SK-N-MC (cell line): ENCODE results near the gene ITIH3.
"Not testable (repeated sequence)": the region's sequence is repeated elsewhere in the genome, so short reads cannot be mapped to it uniquely, and the experiment has no call there.

Experiments used
- DNase-seq: peaks from one replicate; pipeline ENCODE4 v3.0.0-alpha.2; 2011; ENCODE audit warnings: low read depth, low spot score
- H3K27ac ChIP-seq: fragments of 200-600 bp; sonication (generic); 2 replicates; pipeline ENCODE4 v1.5.1; 2016; ENCODE audit warnings: mixed run types
- H3K36me3 ChIP-seq: fragments of 200-600 bp; sonication (generic); 2 replicates; pipeline ENCODE4 v1.6.1; 2017; ENCODE audit warnings: antibody characterized with exemption, low read length, mixed read lengths; ENCODE audit not compliant: insufficient read depth
- H3K4me3 ChIP-seq: fragments of 200-600 bp; sonication (generic); 2 replicates; pipeline ENCODE4 v1.5.1; 2016
- H3K9ac ChIP-seq: fragments of 200-600 bp; sonication (generic); 2 replicates; pipeline ENCODE4 v1.8.0; 2017; ENCODE audit warnings: mixed run types, mixed read lengths; ENCODE audit not compliant: insufficient read length
- H3K9me3 ChIP-seq: fragments of 200-600 bp; sonication (generic); 2 replicates; pipeline ENCODE4 v1.6.1; 2017; ENCODE audit warnings: low read depth, mild to moderate bottlenecking, antibody characterized with exemption, low read length, moderate library complexity, mixed read lengths
- EZH2 ChIP-seq: fragments of 200-600 bp; sonication (generic); IDR thresholded peaks from one replicate; pipeline ENCODE4 v1.6.1; 2017; ENCODE audit warnings: antibody characterized with exemption
- FOXP2 ChIP-seq: optimal IDR thresholded peaks from 2 replicates; pipeline ENCODE3; 2011; ENCODE audit warnings: mild to moderate bottlenecking, moderate library complexity; ENCODE audit not compliant: insufficient read depth; ENCODE audit errors: extremely low read length, control extremely low read depth
- POLR2AphosphoS5 ChIP-seq: IDR thresholded peaks from 2 replicates; pipeline ENCODE4 v1.6.1; 2012; ENCODE audit warnings: mild to moderate bottlenecking, low read depth, low read length, borderline replicate concordance

Gene ITIH3

DNA sequence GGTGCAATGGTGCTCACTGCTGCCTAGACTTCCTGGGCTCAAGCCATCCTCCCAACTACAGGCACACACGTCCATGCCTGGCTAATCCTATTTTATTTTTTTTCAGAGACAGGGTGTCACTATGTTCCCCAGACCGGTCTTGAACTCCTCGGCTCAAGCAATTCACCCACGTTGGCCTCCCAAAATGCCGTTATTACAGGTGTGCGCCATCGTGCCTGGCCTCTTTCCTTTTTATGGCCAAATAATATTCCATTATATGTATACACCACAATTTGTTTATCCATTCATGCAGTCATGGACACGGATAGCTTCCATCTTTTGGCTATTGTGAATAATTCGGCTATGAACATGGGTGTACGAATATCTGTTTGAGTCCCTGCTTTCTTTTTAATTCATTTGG, 22.9 kb upstream of the ITIH3 start:
- no peak for TF ChIP-seq FOXP2
- H3K27ac ChIP-seq: no peak overlapping the region
- H3K9me3 ChIP-seq: no peaks in the 10 kb centered on the region
- H3K4me3 ChIP-seq: no peak overlapping the region
- DNase-seq: no peak
- H3K9ac ChIP-seq: no peak overlapping the region
- H3K36me3 ChIP-seq: peaks cover 6% of the 10 kb centered on the region; the same call in 1 of the 2 replicates

- no peak overlapping the region for H3K4me3 ChIP-seq
- H3K27ac ChIP-seq: no peak overlapping the region
- DNase-seq: no peak
- no peaks in the 10 kb centered on the region for H3K36me3 ChIP-seq
- H3K9me3 ChIP-seq: no peaks in the 10 kb centered on the region
- no peak for TF ChIP-seq EZH2
- no peak for TF ChIP-seq FOXP2
- TF ChIP-seq POLR2AphosphoS5: no peak
- H3K9ac ChIP-seq: no peak overlapping the region
Measured at GRCh38 chr3:52773361-52774065, 21.1 kb upstream of the ITIH3 start.

- Histone ChIP-seq H3K9ac (no peak overlapping the region), H3K27ac (no peak overlapping the region)
- TF ChIP-seq EZH2: no peak
- no peak for TF ChIP-seq FOXP2
- no peak for TF ChIP-seq POLR2AphosphoS5
Measured at GRCh38 chr3:52774066-52774713, 20.4 kb upstream of the ITIH3 start.

DNA sequence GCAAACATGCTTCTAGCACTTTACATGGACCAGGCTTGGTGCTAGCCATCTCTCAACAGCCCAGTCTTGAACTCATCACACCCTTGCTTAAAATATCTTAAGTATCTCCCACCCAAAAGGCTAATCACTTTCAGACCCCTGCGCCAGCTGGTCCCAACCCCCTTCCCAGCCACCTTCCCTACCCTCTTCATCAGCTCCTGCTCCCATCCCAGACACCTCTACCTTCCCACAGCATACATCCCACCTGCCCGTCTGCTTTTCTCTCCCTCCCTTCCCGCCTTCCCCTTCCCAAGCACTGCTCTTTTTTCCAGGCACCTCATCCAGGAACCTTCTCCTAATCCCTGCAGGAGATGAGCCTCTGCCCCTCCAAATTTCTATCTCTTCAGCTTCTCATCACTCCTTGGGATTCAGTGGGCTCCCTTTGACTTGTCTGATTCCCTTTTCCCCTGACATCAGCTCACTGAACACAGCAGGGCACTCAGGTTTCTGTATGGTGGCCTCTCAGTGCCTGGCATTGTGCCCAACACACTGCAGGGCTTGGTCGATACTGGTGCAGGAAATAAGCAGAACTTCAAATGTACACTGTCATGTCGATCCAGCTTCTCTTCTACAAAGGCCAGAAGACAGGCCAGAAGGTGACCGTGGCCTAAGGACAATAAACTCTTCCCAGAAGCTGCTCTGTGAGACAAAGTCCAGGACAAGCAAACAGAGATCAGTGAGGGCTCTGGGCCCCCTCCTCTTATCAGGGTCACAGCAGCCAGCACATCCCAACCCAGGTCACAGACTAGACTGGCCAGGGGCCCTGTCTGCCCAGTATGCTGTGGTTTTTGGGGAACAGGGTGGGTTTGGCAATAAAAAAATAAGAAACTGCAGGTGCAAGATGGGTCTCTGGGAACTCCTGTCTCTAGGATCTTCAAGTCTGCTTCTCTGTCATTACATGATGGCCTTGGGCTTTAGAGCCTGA, 19.4 kb upstream of the ITIH3 start:
- no peak overlapping the region for H3K27ac ChIP-seq
- no peak overlapping the region for H3K4me3 ChIP-seq
- no peaks in the 10 kb centered on the region for H3K9me3 ChIP-seq
- no peak for DNase-seq
- TF ChIP-seq EZH2 (no peak), POLR2AphosphoS5 (no peak), FOXP2 (no peak)
- no peaks in the 10 kb centered on the region for H3K36me3 ChIP-seq
- H3K9ac ChIP-seq: no peak overlapping the region

More at GRCh38 chr3:52774066-52774713, 20.4 kb upstream of the ITIH3 start:
- H3K4me3 ChIP-seq: no peak overlapping the region
- no peaks in the 10 kb centered on the region for H3K36me3 ChIP-seq
- H3K9me3 ChIP-seq: no peaks in the 10 kb centered on the region
- DNase-seq: no peak

GRCh38 chr3:52775877-52776276, 18.7 kb upstream of the ITIH3 start:
- H3K9ac ChIP-seq: no peak overlapping the region
- DNase-seq: no peak
- no peaks in the 10 kb centered on the region for H3K36me3 ChIP-seq
- H3K9me3 ChIP-seq: no peaks in the 10 kb centered on the region
- no peak overlapping the region for H3K27ac ChIP-seq
- no peak overlapping the region for H3K4me3 ChIP-seq
- TF ChIP-seq EZH2 (no peak), POLR2AphosphoS5 (no peak), FOXP2 (no peak)

GRCh38 chr3:52776486-52776885, 18.1 kb upstream of the ITIH3 start:
- not testable (repeated sequence) for H3K27ac ChIP-seq, H3K9me3 ChIP-seq, H3K4me3 ChIP-seq, DNase-seq, H3K9ac ChIP-seq, H3K36me3 ChIP-seq

DNA sequence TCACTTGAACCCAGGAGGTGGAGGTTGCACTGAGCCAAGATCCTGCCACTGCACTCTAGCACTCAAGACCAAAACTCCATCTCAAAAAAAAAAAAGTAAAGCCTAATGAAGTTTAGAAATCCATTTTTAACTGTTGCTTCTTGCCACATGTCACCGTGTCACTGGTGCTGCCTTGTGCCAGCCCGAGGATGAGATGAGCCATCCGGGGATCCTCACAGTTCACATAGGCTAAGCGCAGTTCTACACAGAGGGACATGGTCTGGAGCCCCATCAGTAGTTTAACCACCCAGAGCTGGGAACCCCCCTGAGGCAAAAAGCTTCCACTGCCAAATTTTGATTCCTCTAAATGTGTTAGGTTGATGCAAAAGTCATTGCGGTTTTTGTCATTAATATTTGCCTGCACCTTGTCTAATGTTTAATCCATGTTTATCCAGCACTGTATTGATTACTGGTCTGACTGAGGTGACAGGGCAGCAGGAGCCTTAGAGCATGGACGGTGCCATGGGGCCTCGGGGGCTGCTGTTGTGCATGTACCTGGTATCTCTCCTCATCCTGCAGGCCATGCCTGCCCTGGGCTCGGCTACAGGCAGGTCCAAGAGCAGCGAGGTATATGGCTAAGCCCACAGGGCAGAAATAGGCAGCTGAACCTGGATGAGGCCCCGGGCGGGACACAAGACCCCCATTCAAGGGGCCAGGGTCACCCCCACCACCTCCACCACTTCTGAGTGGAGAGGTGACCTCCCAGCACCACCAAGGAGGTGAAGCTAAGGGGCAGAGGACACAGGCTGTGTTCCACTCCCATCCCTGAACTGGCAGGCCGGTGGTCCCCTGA, 17.3 kb upstream of the ITIH3 start, which contains the start of gene ITIH1:
ITIH1 (plus strand) TSS at position 473 of the 832 bp plus-strand sequence; CDS start at position 490, 17 bp downstream.
- no peak within 1 kb of the TSS for H3K27ac ChIP-seq

More for the DNA sequence above, 17.3 kb upstream of the ITIH3 start, which contains the start of gene ITIH1:
- DNase-seq: no peak
- H3K9me3 ChIP-seq: no peaks in the 10 kb centered on the region
- H3K4me3 ChIP-seq: no peak within 1 kb of the TSS
- H3K9ac ChIP-seq: no peak within 1 kb of the TSS
- TF ChIP-seq FOXP2 (no peak), POLR2AphosphoS5 (no peak), EZH2 (no peak)
- H3K36me3 ChIP-seq: no peaks in the 10 kb centered on the region
